Caco-2 (cell line): ENCODE measurements around the gene HK3. TPM values are rescaled to one million over a fixed set of nuclear protein-coding genes. Genes with fewer than 3 reads are reported as not detected.

Experiments used
- BruUV-seq: library from RNA; stranded (reverse); fragments of 400-500 nt; replicated peaks from 2 replicates; lab custom pipeline; 2021; lab: Mats Ljungman, UMichigan
- CTCF ChIA-PET: fragments of 300-600 bp; sonication (Branson Sonifier 250); formaldehyde crosslinking; loops from one replicate; lab custom pipeline; 2022; ENCODE audit warnings: antibody characterized with exemption; lab: Charles Lee
- POLR2A ChIA-PET: fragments of 300-600 bp; sonication (Branson Sonifier 250); formaldehyde crosslinking; loops from one replicate; lab custom pipeline; 2022; ENCODE audit warnings: antibody characterized with exemption; lab: Charles Lee
- DNase-seq, 2 experiments: peaks; one replicate each; pipeline versions ENCODE4 v3.0.0 to v3.0.0-alpha.2; 2020 to 2022
- H3K27me3 ChIP-seq: replicated peaks from 2 replicates; pipeline ENCODE4 v1.6.0; 2011; ENCODE audit warnings: low read length; ENCODE audit not compliant: control insufficient read depth, insufficient read depth
- H3K36me3 ChIP-seq: 2 replicates; pipeline ENCODE4 v1.5.1; 2011; ENCODE audit warnings: low read length; ENCODE audit not compliant: control insufficient read depth, insufficient read depth
- H3K4me1 ChIP-seq: fragments of 250-450 bp; sonication (Bioruptor Pico); 2 replicates; pipeline ENCODE4 v1.5.1; 2020; ENCODE audit warnings: mild to moderate bottlenecking
- H3K4me3 ChIP-seq: 2 replicates; pipeline ENCODE4 v1.5.1; 2011; ENCODE audit warnings: low read depth, mild to moderate bottlenecking, control low read depth, low read length
- H3K9me3 ChIP-seq: fragments of 250-450 bp; sonication (Bioruptor Pico); 2 replicates; pipeline ENCODE4 v1.5.1; 2020; ENCODE audit warnings: mild to moderate bottlenecking, moderate library complexity
- H3K27ac Mint-ChIP-seq: one replicate; pipeline ENCODE4 v1.8.0; 2022; ENCODE audit warnings: mixed read lengths; ENCODE audit not compliant: unreplicated experiment
- H3K27me3 Mint-ChIP-seq: one replicate; pipeline ENCODE4 v1.8.0; 2022; ENCODE audit warnings: mixed read lengths; ENCODE audit not compliant: insufficient read depth, unreplicated experiment
- H3K36me3 Mint-ChIP-seq: one replicate; pipeline ENCODE4 v1.8.0; 2022; ENCODE audit warnings: mild to moderate bottlenecking, mixed read lengths; ENCODE audit not compliant: insufficient read depth, unreplicated experiment
- H3K4me1 Mint-ChIP-seq: one replicate; pipeline ENCODE4 v1.8.0; 2022; ENCODE audit warnings: low read depth, mixed read lengths; ENCODE audit not compliant: unreplicated experiment
- H3K4me3 Mint-ChIP-seq: one replicate; pipeline ENCODE4 v1.8.0; 2022; ENCODE audit warnings: mild to moderate bottlenecking, moderate library complexity, mixed read lengths; ENCODE audit not compliant: unreplicated experiment
- H3K9me3 Mint-ChIP-seq: one replicate; pipeline ENCODE4 v1.8.0; 2022; ENCODE audit warnings: mixed read lengths; ENCODE audit not compliant: unreplicated experiment
- intact Hi-C: fragments of 100-400 bp; cut with micrococcal nuclease; formaldehyde crosslinking; loops from one replicate; pipeline ENCODE4 v1.10.0; 2022; ENCODE audit not compliant: unreplicated experiment
- total RNA-seq: library from RNA; stranded (reverse); gene quantifications from 2 replicates; pipeline ENCODE4 v1.2.3, GENCODE V29; 2022
- TF ChIP-seq, protein P1 (sequence below), 2 experiments: fragments of 200-600 bp in 1 of 2; IDR thresholded peaks; 1 replicate in 1 of 2; 2 replicates in 1 of 2; pipeline versions ENCODE4 v1.5.1 to v1.8.0; 2011 to 2022; ENCODE audit warnings: antibody characterized with exemption in 1 of 2, control low read depth in 1 of 2, inconsistent platforms in 1 of 2, low read depth in 1 of 2, low read length in 1 of 2, mild to moderate bottlenecking in 1 of 2, moderate library complexity in 1 of 2; ENCODE audit not compliant: insufficient read depth in 1 of 2, severe bottlenecking in 1 of 2, unreplicated experiment in 1 of 2

Gene HK3
- total RNA-seq, 1 experiment from 2014 or later: 0.29 TPM

DNA sequence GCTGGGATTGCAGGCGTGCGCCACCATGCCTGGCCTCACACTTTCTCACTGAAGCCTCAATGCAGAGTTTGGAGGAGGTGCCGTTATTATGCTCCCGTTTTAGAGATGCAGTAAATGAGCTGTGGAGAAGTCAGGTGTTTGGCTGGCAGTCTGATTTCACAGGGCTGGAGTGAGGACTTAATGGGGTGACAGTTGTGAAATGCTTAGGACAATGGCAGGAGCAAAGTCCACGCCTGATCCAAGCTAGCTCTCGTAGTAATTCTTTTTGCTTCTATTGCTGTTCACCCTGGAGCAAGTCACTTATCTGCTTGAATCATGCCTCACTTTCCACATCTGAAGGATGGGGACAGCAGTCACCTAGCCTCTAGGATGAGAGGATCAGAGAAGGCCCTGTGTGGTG lies 67.0 kb downstream of the HK3 start:
- Histone ChIP-seq H3K4me1 (no peaks in the 10 kb centered on the region), H3K27me3 (no peaks in the 10 kb centered on the region; the same call in 1 of the 2 replicates), H3K36me3 (no peaks in the 10 kb centered on the region), H3K9me3 (no peaks in the 10 kb centered on the region), H3K4me3 (no peak overlapping the region)
- no TSS peak for BruUV-seq
- Mint-ChIP-seq H3K27ac (no peak overlapping the region), H3K9me3 (no peaks in the 10 kb centered on the region), H3K27me3 (peaks cover 20% of the 10 kb centered on the region), H3K36me3 (no peaks in the 10 kb centered on the region), H3K4me3 (no peak overlapping the region), H3K4me1 (no peaks in the 10 kb centered on the region)
- DNase-seq: no peak
- ChIA-PET POLR2A (no interaction called here), CTCF (interaction anchor here (1.2 kb wide), 1 partner anchor 171 kb away, joined by 4 read pairs; no protein-coding TSS in a partner anchor)
- intact Hi-C loops: no loop called here
- TF ChIP-seq, protein P1, sequence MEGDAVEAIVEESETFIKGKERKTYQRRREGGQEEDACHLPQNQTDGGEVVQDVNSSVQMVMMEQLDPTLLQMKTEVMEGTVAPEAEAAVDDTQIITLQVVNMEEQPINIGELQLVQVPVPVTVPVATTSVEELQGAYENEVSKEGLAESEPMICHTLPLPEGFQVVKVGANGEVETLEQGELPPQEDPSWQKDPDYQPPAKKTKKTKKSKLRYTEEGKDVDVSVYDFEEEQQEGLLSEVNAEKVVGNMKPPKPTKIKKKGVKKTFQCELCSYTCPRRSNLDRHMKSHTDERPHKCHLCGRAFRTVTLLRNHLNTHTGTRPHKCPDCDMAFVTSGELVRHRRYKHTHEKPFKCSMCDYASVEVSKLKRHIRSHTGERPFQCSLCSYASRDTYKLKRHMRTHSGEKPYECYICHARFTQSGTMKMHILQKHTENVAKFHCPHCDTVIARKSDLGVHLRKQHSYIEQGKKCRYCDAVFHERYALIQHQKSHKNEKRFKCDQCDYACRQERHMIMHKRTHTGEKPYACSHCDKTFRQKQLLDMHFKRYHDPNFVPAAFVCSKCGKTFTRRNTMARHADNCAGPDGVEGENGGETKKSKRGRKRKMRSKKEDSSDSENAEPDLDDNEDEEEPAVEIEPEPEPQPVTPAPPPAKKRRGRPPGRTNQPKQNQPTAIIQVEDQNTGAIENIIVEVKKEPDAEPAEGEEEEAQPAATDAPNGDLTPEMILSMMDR (IDR thresholded peaks at IDR 0.05; ENCODE audit: insufficient read depth in 1 of 2, low read depth in 1 of 2, low read length in 1 of 2, severe bottlenecking in 1 of 2, unreplicated experiment in 1 of 2): no peak

DNA sequence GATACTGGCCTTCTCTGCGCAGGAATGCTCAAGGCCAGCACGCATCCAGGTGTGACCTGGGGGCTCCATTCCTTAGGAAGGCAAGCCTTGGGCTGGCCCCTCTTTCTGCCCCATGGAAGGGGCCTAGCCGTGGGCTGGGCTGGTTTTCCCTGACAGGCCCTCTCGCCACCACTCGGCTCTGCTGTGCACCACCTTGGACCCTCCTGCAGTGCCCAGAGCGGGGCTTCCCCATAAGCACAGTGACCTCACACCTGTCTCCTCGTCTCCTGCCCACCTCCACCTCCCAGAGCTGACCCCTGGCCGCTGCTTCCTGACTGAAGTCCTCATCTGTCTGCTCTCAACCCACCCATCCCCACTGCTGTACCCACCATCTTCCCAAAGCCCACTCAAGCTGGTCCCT lies 67.7 kb downstream of the HK3 start:
- Mint-ChIP-seq H3K4me3 (no peak overlapping the region), H3K27me3 (peaks cover 18% of the 10 kb centered on the region), H3K4me1 (no peaks in the 10 kb centered on the region), H3K36me3 (no peaks in the 10 kb centered on the region), H3K9me3 (no peaks in the 10 kb centered on the region), H3K27ac (no peak overlapping the region)
- no peaks in the 10 kb centered on the region; the same call in 1 of the 2 replicates for H3K27me3 ChIP-seq
- ChIA-PET POLR2A (no interaction called here), CTCF (no interaction called here)
- DNase-seq: no peak
- no peaks in the 10 kb centered on the region for H3K36me3 ChIP-seq
- H3K9me3 ChIP-seq: no peaks in the 10 kb centered on the region
- no TSS peak for BruUV-seq
- TF ChIP-seq, protein P1 (IDR thresholded peaks at IDR 0.05; ENCODE audit: insufficient read depth in 1 of 2, low read depth in 1 of 2, low read length in 1 of 2, severe bottlenecking in 1 of 2, unreplicated experiment in 1 of 2): no peak
- intact Hi-C loops: no loop called here
- H3K4me3 ChIP-seq: no peak overlapping the region
- no peaks in the 10 kb centered on the region for H3K4me1 ChIP-seq

DNA sequence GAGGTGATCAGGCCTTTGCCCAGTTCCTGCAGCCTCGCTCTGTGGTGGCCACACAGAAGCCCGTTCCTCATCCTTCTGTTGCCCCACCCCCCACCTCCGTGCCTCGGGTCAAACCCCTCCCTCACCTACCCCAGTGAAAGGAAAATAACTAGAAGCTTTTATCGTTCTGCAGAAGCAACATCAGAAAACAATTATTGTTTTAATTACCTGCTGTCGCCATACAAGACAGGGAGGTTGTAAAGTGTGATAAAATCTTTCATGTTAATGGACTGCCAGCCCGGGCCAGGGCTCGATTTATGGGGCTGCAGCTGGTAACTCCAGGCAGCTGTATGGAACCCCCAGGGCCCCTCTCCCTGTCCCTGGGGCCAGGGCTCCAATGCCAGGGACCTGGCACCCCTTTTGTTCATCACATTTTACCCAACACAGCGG lies 68.1 kb downstream of the HK3 start:
- Mint-ChIP-seq H3K4me3 (no peak overlapping the region), H3K4me1 (no peaks in the 10 kb centered on the region), H3K27ac (no peak overlapping the region), H3K9me3 (no peaks in the 10 kb centered on the region), H3K27me3 (peaks cover 17% of the 10 kb centered on the region), H3K36me3 (no peaks in the 10 kb centered on the region)
- no peak overlapping the region for H3K4me3 ChIP-seq
- POLR2A ChIA-PET: no interaction called here
- H3K9me3 ChIP-seq: no peaks in the 10 kb centered on the region
- H3K27me3 ChIP-seq: no peaks in the 10 kb centered on the region
- no peak for DNase-seq
- no peaks in the 10 kb centered on the region for H3K4me1 ChIP-seq
- intact Hi-C loops: no loop called here
- BruUV-seq: no TSS peak
- CTCF ChIA-PET: no interaction called here
- TF ChIP-seq, protein P1 (IDR thresholded peaks at IDR 0.05; ENCODE audit: insufficient read depth in 1 of 2, low read depth in 1 of 2, low read length in 1 of 2, severe bottlenecking in 1 of 2, unreplicated experiment in 1 of 2): no peak
- H3K36me3 ChIP-seq: no peaks in the 10 kb centered on the region

Other genes starting within 250 kb of the HK3 start
- gene UNC5A, start 88.8 kb downstream of the HK3 start, total RNA-seq: 0.14 TPM in 1 of 2 replicates, not detected in the other
- 52.8 and 58.3 TPM in 2 replicates for gene UIMC1, start 107.4 kb upstream of the HK3 start, total RNA-seq
- gene ZNF346, start 123.3 kb upstream of the HK3 start, total RNA-seq: 24.2 and 29.3 TPM in 2 replicates
- gene FGFR4, start 187.6 kb upstream of the HK3 start, total RNA-seq: 186 and 190 TPM in 2 replicates
- gene NSD1, start 234.4 kb upstream of the HK3 start, total RNA-seq: 60.6 and 67.4 TPM in 2 replicates